UCSD-AML1 (cell line): ENCODE results near the gene CST9.

Source experiments
- DNase-seq: peaks from one replicate; lab custom pipeline; 2025; ENCODE audit not compliant: unreplicated experiment; lab: John Stamatoyannopoulos, UW

The CST9 gene

DNA sequence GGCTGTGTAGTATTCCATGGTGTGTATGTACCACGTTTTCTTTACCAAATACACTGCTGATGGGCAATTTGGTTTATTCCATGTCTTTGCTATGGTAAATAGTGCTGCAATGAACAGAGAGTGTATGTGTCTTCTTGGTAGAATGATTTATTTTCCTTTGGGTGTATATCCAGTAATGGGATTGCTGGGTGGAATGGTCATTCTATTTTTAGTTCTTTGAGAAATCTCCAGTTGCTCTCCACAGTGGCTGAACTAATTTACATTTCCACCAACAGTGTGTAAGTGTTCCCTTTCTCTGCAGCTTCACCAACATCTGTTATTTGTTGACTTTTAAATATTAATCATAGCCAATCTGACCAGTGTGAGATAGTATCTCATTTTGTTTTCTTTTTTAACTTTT is 51.3 kb downstream of the CST9 start:
- no peak for DNase-seq
